ENCODE data around the gene IER3. TPM values are rescaled to one million over a fixed set of nuclear protein-coding genes. Genes with fewer than 3 reads are reported as not detected.

IER3 gene
- total and polyA plus RNA-seq, 4 donors = 1.3 to 8.1 (median 6.7) TPM

GRCh38 chr6:30767158-30767943 lies 23.0 kb upstream of the IER3 start:
- H3K9ac ChIP-seq (ENCODE audit: low read depth in 1 of 2, low read length in 2 of 2) = no peak overlapping the region
- WGBS = 90% methylated on average over 9 of the region's 9 CpGs
- no peak overlapping the region for H3K4me3 ChIP-seq (ENCODE audit: low read depth in 1 of 3, low read length in 3 of 3)
- H3K36me3 ChIP-seq (ENCODE audit: control insufficient read depth in 4 of 4, insufficient read depth in 3 of 4, low read depth in 1 of 4, low read length in 3 of 4) = no peaks in the 10 kb centered on the region
- DNase-seq (ENCODE audit: low spot score) = no peak
- H3K27ac ChIP-seq (ENCODE audit: low read depth in 1 of 2, low read length in 2 of 2) = no peak overlapping the region
- peaks cover 2 to 28% (median 18%) of the 10 kb centered on the region in 4 donors for H3K4me1 ChIP-seq (ENCODE audit: control insufficient read depth in 4 of 4, insufficient read depth in 4 of 4, low read length in 3 of 4)
- TF ChIP-seq EGR1 (IDR thresholded peaks at IDR 0.05; ENCODE audit: low read depth in 2 of 2) (no peak), NR2F2 (IDR thresholded peaks at IDR 0.05) (no peak), GABPA (IDR thresholded peaks at IDR 0.05 in 1 of 2, conservative IDR thresholded peaks at IDR 0.05 in 1 of 2) (no peak), HNF4A (conservative IDR thresholded peaks at IDR 0.05) (no peak), HNF4G (IDR thresholded peaks at IDR 0.05) (no peak), TAF1 (conservative IDR thresholded peaks at IDR 0.05) (no peak), JUND (IDR thresholded peaks at IDR 0.05) (no peak), ZBTB33 (IDR thresholded peaks at IDR 0.05) (no peak), SP1 (IDR thresholded peaks at IDR 0.05) (no peak), FOXA1 (IDR thresholded peaks at IDR 0.05) (no peak), RAD21 (IDR thresholded peaks at IDR 0.05) (no peak)
- TF ChIP-seq, protein P1, sequence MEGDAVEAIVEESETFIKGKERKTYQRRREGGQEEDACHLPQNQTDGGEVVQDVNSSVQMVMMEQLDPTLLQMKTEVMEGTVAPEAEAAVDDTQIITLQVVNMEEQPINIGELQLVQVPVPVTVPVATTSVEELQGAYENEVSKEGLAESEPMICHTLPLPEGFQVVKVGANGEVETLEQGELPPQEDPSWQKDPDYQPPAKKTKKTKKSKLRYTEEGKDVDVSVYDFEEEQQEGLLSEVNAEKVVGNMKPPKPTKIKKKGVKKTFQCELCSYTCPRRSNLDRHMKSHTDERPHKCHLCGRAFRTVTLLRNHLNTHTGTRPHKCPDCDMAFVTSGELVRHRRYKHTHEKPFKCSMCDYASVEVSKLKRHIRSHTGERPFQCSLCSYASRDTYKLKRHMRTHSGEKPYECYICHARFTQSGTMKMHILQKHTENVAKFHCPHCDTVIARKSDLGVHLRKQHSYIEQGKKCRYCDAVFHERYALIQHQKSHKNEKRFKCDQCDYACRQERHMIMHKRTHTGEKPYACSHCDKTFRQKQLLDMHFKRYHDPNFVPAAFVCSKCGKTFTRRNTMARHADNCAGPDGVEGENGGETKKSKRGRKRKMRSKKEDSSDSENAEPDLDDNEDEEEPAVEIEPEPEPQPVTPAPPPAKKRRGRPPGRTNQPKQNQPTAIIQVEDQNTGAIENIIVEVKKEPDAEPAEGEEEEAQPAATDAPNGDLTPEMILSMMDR (IDR thresholded peaks at IDR 0.05; ENCODE audit: low read depth, low read length, missing input control) = no peak
- TF ChIP-seq, protein P2, sequence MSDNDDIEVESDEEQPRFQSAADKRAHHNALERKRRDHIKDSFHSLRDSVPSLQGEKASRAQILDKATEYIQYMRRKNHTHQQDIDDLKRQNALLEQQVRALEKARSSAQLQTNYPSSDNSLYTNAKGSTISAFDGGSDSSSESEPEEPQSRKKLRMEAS (IDR thresholded peaks at IDR 0.05) = no peak
- TF ChIP-seq, protein P3, sequence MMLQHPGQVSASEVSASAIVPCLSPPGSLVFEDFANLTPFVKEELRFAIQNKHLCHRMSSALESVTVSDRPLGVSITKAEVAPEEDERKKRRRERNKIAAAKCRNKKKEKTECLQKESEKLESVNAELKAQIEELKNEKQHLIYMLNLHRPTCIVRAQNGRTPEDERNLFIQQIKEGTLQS (IDR thresholded peaks at IDR 0.05) = no peak
- TF ChIP-seq, protein P4, sequence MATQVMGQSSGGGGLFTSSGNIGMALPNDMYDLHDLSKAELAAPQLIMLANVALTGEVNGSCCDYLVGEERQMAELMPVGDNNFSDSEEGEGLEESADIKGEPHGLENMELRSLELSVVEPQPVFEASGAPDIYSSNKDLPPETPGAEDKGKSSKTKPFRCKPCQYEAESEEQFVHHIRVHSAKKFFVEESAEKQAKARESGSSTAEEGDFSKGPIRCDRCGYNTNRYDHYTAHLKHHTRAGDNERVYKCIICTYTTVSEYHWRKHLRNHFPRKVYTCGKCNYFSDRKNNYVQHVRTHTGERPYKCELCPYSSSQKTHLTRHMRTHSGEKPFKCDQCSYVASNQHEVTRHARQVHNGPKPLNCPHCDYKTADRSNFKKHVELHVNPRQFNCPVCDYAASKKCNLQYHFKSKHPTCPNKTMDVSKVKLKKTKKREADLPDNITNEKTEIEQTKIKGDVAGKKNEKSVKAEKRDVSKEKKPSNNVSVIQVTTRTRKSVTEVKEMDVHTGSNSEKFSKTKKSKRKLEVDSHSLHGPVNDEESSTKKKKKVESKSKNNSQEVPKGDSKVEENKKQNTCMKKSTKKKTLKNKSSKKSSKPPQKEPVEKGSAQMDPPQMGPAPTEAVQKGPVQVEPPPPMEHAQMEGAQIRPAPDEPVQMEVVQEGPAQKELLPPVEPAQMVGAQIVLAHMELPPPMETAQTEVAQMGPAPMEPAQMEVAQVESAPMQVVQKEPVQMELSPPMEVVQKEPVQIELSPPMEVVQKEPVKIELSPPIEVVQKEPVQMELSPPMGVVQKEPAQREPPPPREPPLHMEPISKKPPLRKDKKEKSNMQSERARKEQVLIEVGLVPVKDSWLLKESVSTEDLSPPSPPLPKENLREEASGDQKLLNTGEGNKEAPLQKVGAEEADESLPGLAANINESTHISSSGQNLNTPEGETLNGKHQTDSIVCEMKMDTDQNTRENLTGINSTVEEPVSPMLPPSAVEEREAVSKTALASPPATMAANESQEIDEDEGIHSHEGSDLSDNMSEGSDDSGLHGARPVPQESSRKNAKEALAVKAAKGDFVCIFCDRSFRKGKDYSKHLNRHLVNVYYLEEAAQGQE (IDR thresholded peaks at IDR 0.05) = no peak
- H3K27me3 ChIP-seq (ENCODE audit: control insufficient read depth in 4 of 4, insufficient read depth in 4 of 4, low read length in 3 of 4) = no peaks in the 10 kb centered on the region
- no peaks in the 10 kb centered on the region for H3K9me3 ChIP-seq (ENCODE audit: control insufficient read depth in 4 of 4, low read length in 3 of 4)

Measured in liver (tissue), 9 donors.